SK-N-SH treated with all-trans-retinoic acid at 6 μM for 48 hours (cell line): Measurements from ENCODE around the gene TLR10.

Source experiments
- ARNTL ChIP-seq: fragments of 450-650 bp; formaldehyde crosslinking; IDR thresholded peaks from 2 replicates; pipeline ENCODE4 v1.5.0; 2020; ENCODE audit warnings: low read depth, mild to moderate bottlenecking, moderate library complexity, borderline replicate concordance
- ESRRG ChIP-seq: fragments of 250-450 bp; sonication (Bioruptor Pico); IDR thresholded peaks from 2 replicates; pipeline ENCODE4 v1.6.1; 2021; ENCODE audit warnings: mild to moderate bottlenecking
- ISL1 ChIP-seq: fragments of 250-450 bp; sonication (Bioruptor Pico); IDR thresholded peaks from 2 replicates; pipeline ENCODE4 v2.1.2; 2022; ENCODE audit warnings: mild to moderate bottlenecking, moderate library complexity
- OSR1 ChIP-seq: fragments of 250-450 bp; sonication (Bioruptor Pico); IDR thresholded peaks from 2 replicates; pipeline ENCODE4 v1.8.0; 2022; ENCODE audit warnings: moderate library complexity, mild to moderate bottlenecking, inconsistent platforms
- RARB ChIP-seq: fragments of 250-450 bp; sonication (Bioruptor Pico); IDR thresholded peaks from 2 replicates; pipeline ENCODE4 v1.8.0; 2021; ENCODE audit warnings: mild to moderate bottlenecking, moderate library complexity
- TCF4 ChIP-seq: fragments of 250-450 bp; sonication (Bioruptor Pico); IDR thresholded peaks from 2 replicates; pipeline ENCODE4 v1.8.0; 2021; ENCODE audit warnings: mild to moderate bottlenecking, moderate library complexity, borderline replicate concordance
- ZC3H10 ChIP-seq: fragments of 250-450 bp; sonication (Bioruptor Pico); IDR thresholded peaks from 2 replicates; pipeline ENCODE4 v1.5.1; 2021; ENCODE audit warnings: mild to moderate bottlenecking, moderate library complexity
- ZFP3 ChIP-seq: fragments of 250-450 bp; sonication (Bioruptor Pico); IDR thresholded peaks from 2 replicates; pipeline ENCODE4 v1.5.0; 2020; ENCODE audit warnings: mild to moderate bottlenecking, moderate library complexity
- ZFP30 ChIP-seq: fragments of 450-650 bp; formaldehyde crosslinking; IDR thresholded peaks from 2 replicates; pipeline ENCODE4 v1.5.0; 2022; ENCODE audit warnings: mild to moderate bottlenecking, moderate library complexity
- ZNF8 ChIP-seq: fragments of 450-650 bp; formaldehyde crosslinking; IDR thresholded peaks from 2 replicates; pipeline ENCODE4 v1.5.0; 2020; ENCODE audit warnings: mild to moderate bottlenecking, moderate library complexity
- TF ChIP-seq, protein P1 (sequence below): fragments of 250-450 bp; sonication (Bioruptor Pico); IDR thresholded peaks from 2 replicates; pipeline ENCODE4 v1.5.1; 2021; ENCODE audit warnings: mild to moderate bottlenecking, moderate library complexity
- TF ChIP-seq, protein P2 (sequence below): fragments of 250-450 bp; sonication (Bioruptor Pico); IDR thresholded peaks from 2 replicates; pipeline ENCODE4 v1.8.0; 2020; ENCODE audit warnings: mild to moderate bottlenecking, moderate library complexity, borderline replicate concordance

DNA sequence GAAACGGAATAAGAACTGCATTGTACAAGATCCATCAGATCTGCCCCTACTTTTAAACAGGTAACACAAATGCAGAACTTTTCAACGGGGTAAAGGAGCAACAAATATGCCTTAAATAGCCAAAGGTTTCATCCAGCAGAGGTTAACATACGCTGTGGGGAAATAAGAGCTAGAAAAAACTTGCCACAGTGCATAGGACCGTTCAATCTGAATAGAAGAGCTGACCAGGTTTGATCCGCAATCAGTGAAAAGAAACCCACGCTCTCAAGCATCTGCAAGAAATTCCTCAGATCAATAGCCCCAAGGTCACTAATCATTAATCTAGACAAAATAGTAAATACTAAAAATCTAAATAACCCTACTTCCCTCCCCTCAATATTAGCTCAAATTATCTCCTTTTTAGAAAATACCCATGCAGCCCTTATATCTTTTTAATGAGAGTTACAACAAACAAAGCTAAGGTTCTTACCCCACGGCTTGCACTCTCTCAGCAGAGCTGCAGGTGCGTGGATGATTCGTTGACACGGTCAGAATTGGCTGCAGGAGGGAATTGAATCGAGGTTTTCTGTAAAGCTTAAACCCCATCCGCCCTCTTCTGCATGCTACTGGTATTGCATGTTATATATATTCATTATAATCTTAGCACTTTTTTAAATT lies at the start of gene TLR10:
- TF ChIP-seq ARNTL (CRISPR knock-in tag) (no peak), TCF4 (CRISPR knock-in tag) (no peak), ESRRG (CRISPR knock-in tag) (no peak), RARB (CRISPR knock-in tag) (no peak), ISL1 (CRISPR knock-in tag) (no peak), ZFP30 (CRISPR knock-in tag) (no peak), ZFP3 (CRISPR knock-in tag) (no peak), ZC3H10 (no peak), ZNF8 (CRISPR knock-in tag) (no peak), OSR1 (no peak)
- TF ChIP-seq, protein P1, sequence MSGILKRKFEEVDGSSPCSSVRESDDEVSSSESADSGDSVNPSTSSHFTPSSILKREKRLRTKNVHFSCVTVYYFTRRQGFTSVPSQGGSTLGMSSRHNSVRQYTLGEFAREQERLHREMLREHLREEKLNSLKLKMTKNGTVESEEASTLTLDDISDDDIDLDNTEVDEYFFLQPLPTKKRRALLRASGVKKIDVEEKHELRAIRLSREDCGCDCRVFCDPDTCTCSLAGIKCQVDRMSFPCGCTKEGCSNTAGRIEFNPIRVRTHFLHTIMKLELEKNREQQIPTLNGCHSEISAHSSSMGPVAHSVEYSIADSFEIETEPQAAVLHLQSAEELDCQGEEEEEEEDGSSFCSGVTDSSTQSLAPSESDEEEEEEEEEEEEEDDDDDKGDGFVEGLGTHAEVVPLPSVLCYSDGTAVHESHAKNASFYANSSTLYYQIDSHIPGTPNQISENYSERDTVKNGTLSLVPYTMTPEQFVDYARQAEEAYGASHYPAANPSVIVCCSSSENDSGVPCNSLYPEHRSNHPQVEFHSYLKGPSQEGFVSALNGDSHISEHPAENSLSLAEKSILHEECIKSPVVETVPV (CRISPR knock-in tag) = no peak
- TF ChIP-seq, protein P2, sequence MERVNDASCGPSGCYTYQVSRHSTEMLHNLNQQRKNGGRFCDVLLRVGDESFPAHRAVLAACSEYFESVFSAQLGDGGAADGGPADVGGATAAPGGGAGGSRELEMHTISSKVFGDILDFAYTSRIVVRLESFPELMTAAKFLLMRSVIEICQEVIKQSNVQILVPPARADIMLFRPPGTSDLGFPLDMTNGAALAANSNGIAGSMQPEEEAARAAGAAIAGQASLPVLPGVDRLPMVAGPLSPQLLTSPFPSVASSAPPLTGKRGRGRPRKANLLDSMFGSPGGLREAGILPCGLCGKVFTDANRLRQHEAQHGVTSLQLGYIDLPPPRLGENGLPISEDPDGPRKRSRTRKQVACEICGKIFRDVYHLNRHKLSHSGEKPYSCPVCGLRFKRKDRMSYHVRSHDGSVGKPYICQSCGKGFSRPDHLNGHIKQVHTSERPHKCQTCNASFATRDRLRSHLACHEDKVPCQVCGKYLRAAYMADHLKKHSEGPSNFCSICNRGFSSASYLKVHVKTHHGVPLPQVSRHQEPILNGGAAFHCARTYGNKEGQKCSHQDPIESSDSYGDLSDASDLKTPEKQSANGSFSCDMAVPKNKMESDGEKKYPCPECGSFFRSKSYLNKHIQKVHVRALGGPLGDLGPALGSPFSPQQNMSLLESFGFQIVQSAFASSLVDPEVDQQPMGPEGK (CRISPR knock-in tag) = no peak
